AML-193 (cell line): ENCODE data around the gene CNTNAP2.
A peak's percentile ranks its signal among the peaks of the same experiment; 100 is the strongest.
"Not testable (repeated sequence)": the region's sequence is repeated elsewhere in the genome, so short reads cannot be mapped to it uniquely, and the experiment has no call there.

Experiments
- DNase-seq, 2 experiments: peaks; one replicate each; lab custom pipeline; 2025; lab: John Stamatoyannopoulos, UW

Gene CNTNAP2

DNA sequence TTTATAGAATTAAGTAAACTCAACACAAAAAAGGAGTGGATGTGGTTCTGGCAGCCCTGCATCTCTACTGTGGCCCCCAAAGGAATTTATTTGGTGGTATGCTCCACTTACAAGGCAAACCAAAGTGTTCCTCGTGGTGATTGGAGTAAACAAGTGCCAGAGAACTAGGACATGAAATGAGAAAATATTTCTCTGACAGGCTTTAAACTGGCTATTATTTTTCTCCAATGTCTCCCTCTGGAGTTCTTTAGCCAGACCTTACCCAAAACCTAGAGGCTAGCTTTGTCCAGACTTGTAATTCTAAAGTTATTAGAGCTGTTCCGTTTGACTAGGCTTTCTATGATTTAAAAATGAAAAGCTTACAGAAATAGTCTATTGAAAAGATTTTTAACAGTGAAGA, 990.1 kb downstream of the CNTNAP2 start:
- no peak for DNase-seq

DNA sequence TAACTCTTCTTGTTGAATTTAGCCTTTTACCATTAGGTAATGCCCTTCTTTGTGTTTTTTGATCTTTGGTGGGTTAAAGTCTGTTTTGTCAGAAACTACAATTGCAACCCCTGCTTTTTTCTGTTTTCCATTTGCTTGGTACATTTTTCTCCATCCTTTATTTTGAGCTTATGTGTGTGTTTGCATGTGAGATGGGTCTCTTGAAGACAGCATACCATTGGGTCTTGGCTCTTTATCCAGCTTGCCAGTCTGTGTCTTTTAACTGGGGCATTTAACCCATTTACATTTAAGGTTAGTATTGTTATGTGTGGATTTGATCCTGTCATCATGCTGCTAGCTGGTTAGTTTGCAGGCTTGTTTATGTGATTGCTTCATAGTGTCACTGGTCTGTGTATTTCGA, 997.9 kb downstream of the CNTNAP2 start:
- DNase-seq = not testable (repeated sequence)

- no peak for DNase-seq
Measured at GRCh38 chr7:147136352-147136751, 1019.8 kb downstream of the CNTNAP2 start.

GRCh38 chr7:147145194-147145593, 1028.6 kb downstream of the CNTNAP2 start:
- no peak for DNase-seq

DNA sequence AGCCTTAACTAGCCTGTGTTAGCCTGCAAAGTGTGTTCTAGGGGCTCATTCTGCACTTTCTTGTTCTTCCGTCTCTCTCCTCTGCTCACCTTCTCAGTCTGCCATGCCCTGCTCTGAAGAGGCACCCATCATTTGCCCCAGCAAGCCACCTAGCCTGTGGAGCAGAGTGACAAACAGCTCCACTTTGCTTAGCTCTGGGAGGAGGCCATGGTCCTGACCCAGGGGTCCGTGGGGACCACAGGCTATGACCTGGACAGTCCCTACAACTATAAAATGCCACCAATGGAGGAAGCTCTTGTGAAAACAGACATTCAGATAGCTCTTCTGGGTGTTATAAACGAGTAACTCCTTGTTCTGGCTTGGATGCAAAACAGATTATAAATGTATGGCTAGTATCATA, 1029.6 kb downstream of the CNTNAP2 start:
- no peak for DNase-seq

- DNase-seq = no peak
Measured at GRCh38 chr7:147151661-147152060, 1035.1 kb downstream of the CNTNAP2 start.

DNA sequence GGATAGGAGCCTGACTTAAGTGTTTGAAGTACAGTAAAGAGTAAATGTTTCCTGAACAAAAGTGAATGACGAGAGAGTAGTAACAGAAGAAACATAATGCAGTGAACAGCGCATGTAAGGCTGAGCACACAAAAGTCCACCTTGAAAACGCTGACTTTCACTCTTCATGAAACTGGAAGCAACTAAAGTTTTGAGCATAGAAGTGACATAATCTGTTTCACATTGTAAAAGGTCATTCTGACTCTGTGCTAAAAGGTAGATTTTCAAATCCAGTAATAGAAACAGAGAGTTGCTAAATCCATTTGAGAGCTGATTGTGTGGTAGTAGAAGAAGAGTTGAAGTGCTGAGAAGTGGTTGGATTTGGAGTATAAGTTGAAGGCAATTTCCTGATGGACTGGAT, 1037.0 kb downstream of the CNTNAP2 start:
- DNase-seq = no peak

GRCh38 chr7:147161405-147161804, 1044.8 kb downstream of the CNTNAP2 start:
- DNase-seq = no peak

GRCh38 chr7:147170341-147171012, 1053.9 kb downstream of the CNTNAP2 start:
- no peak for DNase-seq

- no peak for DNase-seq
Measured at GRCh38 chr7:147171013-147171391, 1054.4 kb downstream of the CNTNAP2 start.

GRCh38 chr7:147173883-147174282, 1057.3 kb downstream of the CNTNAP2 start:
- no peak for DNase-seq

DNA sequence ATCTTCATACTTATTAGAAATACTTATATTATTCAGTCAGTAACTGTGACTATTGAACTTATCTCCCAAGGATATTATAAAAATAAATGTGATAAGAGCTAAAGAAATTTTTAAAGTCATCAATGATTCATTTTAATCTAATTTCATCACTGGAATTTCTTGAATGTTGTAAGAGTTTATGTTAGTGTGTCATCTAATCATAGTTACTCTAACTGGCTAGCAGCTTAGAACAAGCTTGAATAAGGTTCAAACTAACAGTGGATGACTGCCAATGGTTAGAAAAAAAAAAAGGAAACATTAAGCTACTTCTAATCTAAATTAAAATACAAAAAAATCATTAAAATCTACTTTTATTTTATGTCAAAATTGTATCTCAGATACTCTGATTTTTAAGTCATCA, 1066.3 kb downstream of the CNTNAP2 start:
- DNase-seq = no peak

DNA sequence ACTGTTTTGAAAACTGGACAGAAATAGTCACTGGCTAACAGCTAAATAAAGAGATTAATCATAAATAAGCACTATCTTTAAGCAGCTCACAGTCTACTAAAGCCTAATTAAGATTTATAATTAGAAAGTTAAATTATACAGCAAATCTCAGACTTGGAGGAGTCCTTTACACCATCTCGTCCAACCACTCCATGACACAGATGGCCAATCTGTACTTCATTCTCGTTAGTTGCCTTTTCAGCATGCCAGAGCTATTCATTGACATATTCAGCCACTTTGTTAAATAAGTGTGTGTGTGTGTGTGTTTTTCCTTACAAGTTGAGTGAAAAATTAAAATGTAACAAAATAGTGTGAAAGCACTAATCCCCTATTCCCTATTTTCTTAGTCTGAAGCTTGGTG, 1066.7 kb downstream of the CNTNAP2 start:
- no peak for DNase-seq

DNA sequence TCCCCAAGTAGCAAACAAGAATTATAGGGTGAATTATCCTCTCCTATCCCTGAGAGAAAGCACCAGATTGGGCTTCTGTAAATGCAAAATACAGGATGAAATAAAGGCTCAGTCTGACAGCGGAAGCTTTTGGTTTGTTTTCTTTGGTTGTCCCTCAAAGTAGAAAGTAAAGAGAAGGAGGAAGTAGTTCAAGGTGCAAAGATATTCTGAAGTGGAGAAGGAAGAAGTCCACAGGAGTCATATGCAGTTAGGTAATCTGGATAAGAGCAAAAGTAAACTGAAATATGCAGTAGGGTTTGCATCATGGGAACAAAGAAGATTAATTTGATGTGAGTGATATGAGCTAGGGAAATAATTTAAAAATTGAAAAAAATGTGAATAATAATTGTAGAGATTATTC, 1071.9 kb downstream of the CNTNAP2 start:
- no peak for DNase-seq

GRCh38 chr7:147193476-147193875, 1076.9 kb downstream of the CNTNAP2 start:
- no peak for DNase-seq

- no peak for DNase-seq
Measured at GRCh38 chr7:147196481-147196880, 1079.9 kb downstream of the CNTNAP2 start.

GRCh38 chr7:147197006-147197405, 1080.4 kb downstream of the CNTNAP2 start:
- DNase-seq = no peak

GRCh38 chr7:147199868-147200267, 1083.3 kb downstream of the CNTNAP2 start:
- DNase-seq = no peak

DNA sequence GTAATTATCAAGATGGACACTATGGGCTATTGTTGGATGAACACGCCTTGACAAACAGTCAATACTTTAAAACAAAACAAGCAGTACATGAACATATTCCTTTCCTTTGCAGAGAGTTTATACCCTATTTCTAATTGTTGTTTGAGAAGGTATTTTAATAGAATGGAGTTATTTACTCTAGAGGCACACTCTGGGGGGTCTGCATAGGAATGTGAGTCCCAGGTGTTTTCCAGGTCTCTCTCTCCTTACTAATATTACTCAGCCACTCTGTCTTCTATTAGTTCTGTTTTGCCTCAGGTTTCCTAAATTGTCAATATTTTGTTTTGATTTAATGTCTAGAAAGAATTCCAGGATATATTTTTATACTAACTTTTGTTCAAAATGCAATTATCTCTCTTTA, 1091.4 kb downstream of the CNTNAP2 start:
- no peak for DNase-seq

- no peak for DNase-seq
Measured at GRCh38 chr7:147231275-147231674, 1114.7 kb downstream of the CNTNAP2 start.

GRCh38 chr7:147235645-147236382, 1119.2 kb downstream of the CNTNAP2 start:
- no peak for DNase-seq

DNA sequence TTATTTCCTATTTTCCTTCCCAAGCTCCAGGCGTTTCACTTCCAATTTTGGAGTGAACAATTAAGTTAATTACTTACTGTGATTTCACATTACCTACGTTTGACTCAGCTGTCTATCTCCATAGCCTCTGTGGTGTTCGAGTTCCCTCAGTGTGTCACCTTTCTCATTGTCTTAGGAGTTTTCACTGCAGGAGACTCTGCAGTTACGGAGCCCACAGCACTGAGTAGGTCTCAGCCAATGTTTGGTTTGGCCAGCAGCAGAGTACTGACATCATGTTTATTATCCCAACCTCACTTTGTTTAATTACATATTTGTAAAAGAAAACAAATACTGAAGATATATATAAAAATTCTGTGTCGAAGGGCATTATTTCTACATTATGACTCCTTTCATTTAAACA, 1123.9 kb downstream of the CNTNAP2 start:
- no peak for DNase-seq

GRCh38 chr7:147245274-147245673, 1128.7 kb downstream of the CNTNAP2 start:
- DNase-seq = peak; percentile 13 to 18

GRCh38 chr7:147249956-147250355, 1133.4 kb downstream of the CNTNAP2 start:
- no peak for DNase-seq
